SK-N-SH (cell line): ENCODE results near the gene DOK4. TPM values are rescaled to one million over a fixed set of nuclear protein-coding genes. Genes with fewer than 3 reads are reported as not detected.

Experiments used
- CTCF ChIA-PET: fragments of 300-600, 350-600 bp; formaldehyde crosslinking; extraction: SDS; loops from one replicate; lab custom pipeline; 2021; lab: Yijun Ruan, JAX
- POLR2A ChIA-PET: fragments of 350-600 bp; sonication (Branson Sonifier 250); formaldehyde crosslinking; extraction: SDS; loops from one replicate; lab custom pipeline; 2020; ENCODE audit warnings: antibody characterized with exemption, inconsistent platforms; lab: Yijun Ruan, JAX
- DNase-seq: peaks from one replicate; pipeline ENCODE4 v3.0.0; 2012
- H2AFZ ChIP-seq: fragments of 200-600 bp; sonication (generic); 2 replicates; pipeline ENCODE4 v1.8.1; 2016; ENCODE audit warnings: antibody characterized with exemption, mild to moderate bottlenecking, low read depth
- H3F3A ChIP-seq: fragments of 200-600 bp; sonication (generic); replicated peaks from 2 replicates; pipeline ENCODE3; 2016; ENCODE audit warnings: antibody characterized with exemption, mild to moderate bottlenecking; ENCODE audit not compliant: insufficient read depth
- H3K27ac ChIP-seq, 2 experiments: fragments of 200-500 bp in 1 of 2; fragments of 200-600 bp in 1 of 2; sonication (Bioruptor generic) in 1 of 2; sonication (generic), shearing (Covaris generic) in 1 of 2; 2 replicates each; pipeline versions ENCODE4 v1.5.1 to v1.6.1; 2014 to 2016; ENCODE audit warnings: low read depth in 2 of 2, inconsistent platforms in 1 of 2, low read length in 1 of 2, mild to moderate bottlenecking in 1 of 2, mixed read lengths in 1 of 2
- H3K27me3 ChIP-seq: fragments of 200-600 bp; sonication (generic), shearing (Covaris generic); 2 replicates; pipeline ENCODE4 v1.6.1; 2016; ENCODE audit warnings: mixed run types; ENCODE audit not compliant: insufficient read depth
- H3K36me3 ChIP-seq, 2 experiments: fragments of 200-500 bp in 1 of 2; fragments of 200-600 bp in 1 of 2; sonication (Bioruptor generic) in 1 of 2; sonication (generic) in 1 of 2; replicated peaks in 1 of 2; 2 replicates each; pipeline versions ENCODE3 to v1.5.1; 2014 to 2016; ENCODE audit warnings: low read length in 1 of 2, mild to moderate bottlenecking in 1 of 2; ENCODE audit not compliant: insufficient read depth in 2 of 2, control insufficient read depth in 1 of 2
- H3K4me1 ChIP-seq, 2 experiments: fragments of 200-500 bp in 1 of 2; fragments of 200-600 bp in 1 of 2; sonication (Bioruptor generic) in 1 of 2; sonication (generic), shearing (Covaris generic) in 1 of 2; 2 replicates each; pipeline versions ENCODE4 v1.5.1 to v1.6.1; 2014 to 2016; ENCODE audit warnings: low read depth in 1 of 2, low read length in 1 of 2, mixed run types in 1 of 2; ENCODE audit not compliant: insufficient read depth in 2 of 2, control insufficient read depth in 1 of 2
- H3K4me2 ChIP-seq: fragments of 200-600 bp; sonication (generic), shearing (Covaris generic); 2 replicates; pipeline ENCODE4 v1.6.1; 2017; ENCODE audit warnings: mixed run types
- H3K4me3 ChIP-seq, 2 experiments: fragments of 200-500 bp in 1 of 2; fragments of 200-600 bp in 1 of 2; sonication (Bioruptor generic) in 1 of 2; sonication (generic), shearing (Covaris generic) in 1 of 2; 2 replicates each; pipeline versions ENCODE4 v1.5.1 to v1.8.1; 2014 to 2016; ENCODE audit warnings: low read depth in 2 of 2, inconsistent platforms in 1 of 2, low read length in 1 of 2, mild to moderate bottlenecking in 1 of 2, mixed read lengths in 1 of 2, moderate library complexity in 1 of 2
- H3K79me2 ChIP-seq: fragments of 200-600 bp; sonication (generic); 2 replicates; pipeline ENCODE4 v1.8.1; 2017; ENCODE audit warnings: mild to moderate bottlenecking; ENCODE audit not compliant: insufficient read depth
- H3K9ac ChIP-seq: fragments of 200-600 bp; sonication (generic); 2 replicates; pipeline ENCODE4 v1.6.1; 2017; ENCODE audit warnings: mixed run types
- H3K9me2 ChIP-seq: fragments of 200-600 bp; sonication (generic); 2 replicates; pipeline ENCODE4 v1.6.1; 2017; ENCODE audit warnings: mixed run types
- H3K9me3 ChIP-seq: fragments of 200-600 bp; sonication (generic); 2 replicates; pipeline ENCODE4 v1.6.1; 2017; ENCODE audit warnings: mixed run types, mild to moderate bottlenecking, moderate library complexity
- H4K20me1 ChIP-seq: fragments of 200-600 bp; sonication (generic); 2 replicates; pipeline ENCODE4 v1.6.1; 2017; ENCODE audit warnings: mild to moderate bottlenecking, mixed run types; ENCODE audit not compliant: insufficient read depth
- CHD2 ChIP-seq: fragments of 150-350 bp; IDR thresholded peaks from 2 replicates; pipeline ENCODE4 v1.6.1; 2018; ENCODE audit warnings: low read length; ENCODE audit not compliant: partially characterized antibody
- FOSL2 ChIP-seq: IDR thresholded peaks from 2 replicates; pipeline ENCODE4 v1.4.0; 2012; ENCODE audit warnings: low read depth, mild to moderate bottlenecking, moderate library complexity, borderline replicate concordance
- GATA2 ChIP-seq: sonication (generic); formaldehyde crosslinking; IDR thresholded peaks from 2 replicates; pipeline ENCODE4 v1.5.0; 2020; ENCODE audit warnings: mild to moderate bottlenecking, missing genetic modification reagents
- MAX ChIP-seq: IDR thresholded peaks from 2 replicates; pipeline ENCODE4 v1.4.0; 2012; ENCODE audit warnings: low read depth
- MEF2A ChIP-seq: IDR thresholded peaks from 2 replicates; pipeline ENCODE4 v1.4.0; 2012; ENCODE audit warnings: low read depth, borderline replicate concordance
- RAD21 ChIP-seq: IDR thresholded peaks from 2 replicates; pipeline ENCODE4 v1.6.1; 2012; ENCODE audit warnings: mild to moderate bottlenecking, low read length
- REST ChIP-seq: IDR thresholded peaks from 2 replicates; pipeline ENCODE4 v1.6.1; 2012; ENCODE audit warnings: mild to moderate bottlenecking, low read depth, low read length, moderate library complexity
- USF1 ChIP-seq: IDR thresholded peaks from 2 replicates; pipeline ENCODE4 v1.4.0; 2012; ENCODE audit warnings: low read depth, borderline replicate concordance
- USF2 ChIP-seq: fragments of 150-350 bp; IDR thresholded peaks from 2 replicates; pipeline ENCODE4 v1.6.1; 2017; ENCODE audit warnings: antibody characterized with exemption, low read length, low read depth, borderline replicate concordance
- WGBS: methylation state at CpG from one replicate; pipeline ENCODE4 v1.1.6; 2017; ENCODE audit warnings: low lambda C conversion rate; 5-methylcytosine and 5-hydroxymethylcytosine counted together
- polyA plus RNA-seq, 3 experiments: library from polyadenylated mRNA; depleted of rRNA; stranded (reverse); fragments of >200 nt; gene quantifications; 2 replicates each; pipeline ENCODE4 v1.2.3, GENCODE V29; 2012

DOK4 gene
- polyA plus RNA-seq, 1 of the 3 experiments (the other 2 are of a cell fraction): 28.4 TPM

GRCh38 chr16:57476546-57477410, 9.5 kb downstream of the DOK4 start:
- Histone ChIP-seq H3K4me3 (no peak overlapping the region), H3F3A (peaks cover 9% of the 10 kb centered on the region), H3K27ac (peak overlapping the region in 1 of 2 experiments; percentile 90; a peak in 2 of 4 replicates), H4K20me1 (0 out of 2 replicates have a peak, but pooled peaks cover 6% of the 10 kb centered on the region), H2AFZ (no peak overlapping the region), H3K9me2 (no peaks in the 10 kb centered on the region), H3K36me3 (peaks cover 4 to 31% of the 10 kb centered on the region in 2 experiments), H3K9ac (no peak overlapping the region), H3K4me1 (peaks cover 14 to 94% of the 10 kb centered on the region in 2 experiments), H3K79me2 (peaks cover 7% of the 10 kb centered on the region; the same call in 1 of the 2 replicates), H3K9me3 (no peaks in the 10 kb centered on the region), H3K4me2 (no peak overlapping the region), H3K27me3 (no peaks in the 10 kb centered on the region)
- ChIA-PET POLR2A (interaction anchor here (0.6 to 1.0 kb wide), 5 partner anchors 11 to 1231 kb away, joined by 3 to 4 read pairs (median 3); partner anchors contain the start of genes CIAPIN1 and COQ9), CTCF (interaction anchor here (0.6 to 21.0 kb wide), 6 partner anchors 9 to 59 kb away, joined by 3 to 354 read pairs (median 5); partner anchors contain the start of genes DOK4 and POLR2C)
- WGBS: 89% methylated on average over 1 of the region's 6 CpGs
- DNase-seq: peak; percentile 43
- TF ChIP-seq CHD2: no peak
- TF ChIP-seq MEF2A: no peak
- no peak for TF ChIP-seq GATA2 (CRISPR knock-in tag)
- no peak for TF ChIP-seq MAX
- no peak for TF ChIP-seq REST
- no peak for TF ChIP-seq FOSL2
- TF ChIP-seq RAD21: no peak
- no peak for TF ChIP-seq USF2
- TF ChIP-seq USF1: no peak
